ENCODE results near the gene TADA1.

GRCh38 chr1:166908942-166909341, 32.9 kb upstream of the TADA1 start:
- TF ChIP-seq CTCF (IDR thresholded peaks at IDR 0.05) (no peak), POLR2A (IDR thresholded peaks at IDR 0.05) (no peak), POLR2AphosphoS5 (IDR thresholded peaks at IDR 0.05; ENCODE audit: insufficient read depth in 1 of 2, low read depth in 1 of 2) (no peak)
